Fibroblast of mammary gland (primary cell): ENCODE data around the gene FILIP1L.

Source experiments
- DNase-seq: peaks from one replicate; pipeline ENCODE4 v3.0.0-alpha.2; 2010; ENCODE audit warnings: low read depth
- H3K4me3 ChIP-seq: 2 replicates; pipeline ENCODE4 v1.5.1; 2011; ENCODE audit warnings: low read depth, mild to moderate bottlenecking, low read length, moderate library complexity; ENCODE audit not compliant: control insufficient read depth
- CTCF ChIP-seq: conservative IDR thresholded peaks from 2 replicates; pipeline ENCODE4 v1.5.1; 2011; ENCODE audit warnings: low read depth, low read length, inconsistent platforms; ENCODE audit not compliant: control insufficient read depth, insufficient read depth

FILIP1L gene

GRCh38 chr3:99965681-99966408 is 148.5 kb downstream of the FILIP1L start:
- TF ChIP-seq CTCF: no peak
- DNase-seq: no peak
- H3K4me3 ChIP-seq: no peak overlapping the region

- no peak for TF ChIP-seq CTCF
- DNase-seq: peak; percentile 78
- H3K4me3 ChIP-seq: no peak overlapping the region
These were observed 149.2 kb downstream of the FILIP1L start for GRCh38 chr3:99965077-99965476.

- peak; percentile 73 for DNase-seq
- no peak overlapping the region for H3K4me3 ChIP-seq
- TF ChIP-seq CTCF: no peak
These were observed 151.6 kb downstream of the FILIP1L start for GRCh38 chr3:99962703-99963102.

- no peak for TF ChIP-seq CTCF
- DNase-seq: no peak
- H3K4me3 ChIP-seq: no peak overlapping the region
These were observed 152.4 kb downstream of the FILIP1L start for GRCh38 chr3:99961756-99962515.

- no peak overlapping the region for H3K4me3 ChIP-seq
- TF ChIP-seq CTCF: no peak
- DNase-seq: peak; percentile 37
These were observed 153.4 kb downstream of the FILIP1L start for GRCh38 chr3:99960941-99961340.

GRCh38 chr3:99960123-99960878 is 154.0 kb downstream of the FILIP1L start:
- TF ChIP-seq CTCF: no peak
- no peak for DNase-seq
- no peak overlapping the region for H3K4me3 ChIP-seq
